Neural crest cell (in vitro differentiated cells): ENCODE data around the gene SPRR5. TPM values are rescaled to one million over a fixed set of nuclear protein-coding genes. Genes with fewer than 3 reads are reported as not detected.

Source experiments
- DNase-seq: peaks from one replicate; pipeline ENCODE4 v3.0.0; 2021; ENCODE audit warnings: low read depth, mixed read lengths, low spot score
- H3K27ac Mint-ChIP-seq: one replicate; pipeline ENCODE4 v1.8.0; 2021; ENCODE audit warnings: mild to moderate bottlenecking, mixed read lengths; ENCODE audit not compliant: unreplicated experiment
- H3K27me3 Mint-ChIP-seq: 2 replicates; pipeline ENCODE4 v1.8.0; 2021; ENCODE audit warnings: low read depth, mild to moderate bottlenecking, mixed read lengths
- H3K36me3 Mint-ChIP-seq: 2 replicates; pipeline ENCODE4 v1.8.0; 2021; ENCODE audit warnings: low read depth, mild to moderate bottlenecking, mixed read lengths
- H3K4me1 Mint-ChIP-seq: 2 replicates; pipeline ENCODE4 v1.8.0; 2021; ENCODE audit warnings: mixed read lengths
- H3K4me3 Mint-ChIP-seq: one replicate; pipeline ENCODE4 v1.8.0; 2021; ENCODE audit warnings: mild to moderate bottlenecking, mixed read lengths
- H3K9me3 Mint-ChIP-seq: 2 replicates; pipeline ENCODE4 v1.8.0; 2021; ENCODE audit warnings: mixed read lengths
- CTCF ChIP-seq: fragments of 200-600 bp; sonication (generic); conservative IDR thresholded peaks from 2 replicates; pipeline ENCODE4 v1.5.0; 2021; ENCODE audit warnings: antibody characterized with exemption, mild to moderate bottlenecking
- total RNA-seq: library from RNA; stranded (reverse); gene quantifications from 2 replicates; pipeline ENCODE4 v1.2.1, GENCODE V29; 2021

The SPRR5 gene
- total RNA-seq, 1 donor from 2014 or later: not detected

GRCh38 chr1:152932170-152932811 is 14.7 kb upstream of the SPRR5 start:
- H3K9me3 Mint-ChIP-seq: peaks cover 9% of the 10 kb centered on the region
- no peaks in the 10 kb centered on the region for H3K4me1 Mint-ChIP-seq
- H3K4me3 Mint-ChIP-seq: no peak overlapping the region
- no peaks in the 10 kb centered on the region for H3K27me3 Mint-ChIP-seq
- DNase-seq: no peak
- no peak for TF ChIP-seq CTCF
- no peak overlapping the region for H3K27ac Mint-ChIP-seq
- no peaks in the 10 kb centered on the region for H3K36me3 Mint-ChIP-seq

GRCh38 chr1:152933196-152933595 is 13.8 kb upstream of the SPRR5 start:
- H3K9me3 Mint-ChIP-seq: peaks cover 9% of the 10 kb centered on the region
- H3K36me3 Mint-ChIP-seq: no peaks in the 10 kb centered on the region
- H3K27ac Mint-ChIP-seq: no peak overlapping the region
- H3K4me3 Mint-ChIP-seq: no peak overlapping the region
- no peaks in the 10 kb centered on the region for H3K4me1 Mint-ChIP-seq
- H3K27me3 Mint-ChIP-seq: no peaks in the 10 kb centered on the region
- no peak for DNase-seq
- no peak for TF ChIP-seq CTCF

DNA sequence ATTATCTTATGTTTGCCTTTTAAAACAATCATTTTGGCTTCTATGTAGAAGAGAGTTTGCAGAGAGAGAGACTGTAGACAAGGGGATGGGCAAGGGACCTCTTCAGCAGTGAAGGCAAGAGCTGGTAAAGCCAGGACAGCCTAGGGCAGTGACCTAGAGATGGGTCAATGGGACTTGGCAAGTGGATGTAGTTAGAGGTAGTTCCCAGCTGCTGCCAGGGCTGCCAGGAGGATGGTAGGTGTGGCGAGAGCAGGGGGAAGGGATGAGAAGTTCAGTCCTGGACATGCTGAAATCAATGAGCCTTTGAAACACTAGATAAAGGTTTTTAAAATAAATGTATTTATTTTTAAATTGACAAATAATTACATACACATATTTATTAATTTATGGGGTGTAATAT is 6.4 kb upstream of the SPRR5 start:
- no peaks in the 10 kb centered on the region for H3K4me1 Mint-ChIP-seq
- H3K4me3 Mint-ChIP-seq: no peak overlapping the region
- H3K36me3 Mint-ChIP-seq: no peaks in the 10 kb centered on the region
- H3K27ac Mint-ChIP-seq: no peak overlapping the region
- no peak for DNase-seq
- no peak for TF ChIP-seq CTCF
- H3K9me3 Mint-ChIP-seq: peaks cover 5% of the 10 kb centered on the region
- no peaks in the 10 kb centered on the region for H3K27me3 Mint-ChIP-seq

DNA sequence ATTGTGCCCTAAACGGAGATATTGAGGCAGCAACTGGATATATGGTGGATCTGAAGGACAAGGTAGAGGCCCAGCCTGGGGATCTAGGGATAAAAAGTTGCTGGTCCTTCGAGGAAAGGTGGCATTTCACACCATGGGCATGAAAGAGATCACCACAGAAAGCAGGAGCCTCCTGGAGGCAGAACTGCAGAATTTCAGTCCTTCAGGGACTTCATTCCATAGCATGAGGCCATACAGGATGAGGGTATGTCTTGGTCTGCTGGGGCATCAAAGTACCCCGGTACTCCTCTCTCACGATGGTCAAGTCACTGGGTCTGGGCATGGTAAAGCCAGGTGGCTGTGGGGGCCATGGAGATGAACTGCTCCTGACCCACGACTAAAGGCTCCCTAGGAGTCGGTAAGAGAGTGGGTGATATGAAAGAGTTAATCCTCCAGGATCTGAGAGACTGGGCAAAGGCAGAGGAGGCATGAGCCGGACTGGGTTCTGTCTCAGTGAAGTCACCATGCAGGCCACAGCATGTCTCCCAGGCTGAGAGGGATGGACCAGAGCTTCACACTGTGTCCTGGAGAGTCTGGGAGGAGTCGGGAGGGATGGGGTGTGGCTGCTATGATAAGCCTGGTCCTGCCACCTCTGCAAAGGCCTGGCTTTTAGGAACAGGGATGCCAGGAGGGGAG is 5.8 kb upstream of the SPRR5 start:
- peaks cover 3% of the 10 kb centered on the region for H3K9me3 Mint-ChIP-seq
- no peaks in the 10 kb centered on the region for H3K36me3 Mint-ChIP-seq
- no peak overlapping the region for H3K4me3 Mint-ChIP-seq
- no peaks in the 10 kb centered on the region for H3K4me1 Mint-ChIP-seq
- no peak for DNase-seq
- H3K27me3 Mint-ChIP-seq: no peaks in the 10 kb centered on the region
- H3K27ac Mint-ChIP-seq: no peak overlapping the region
- TF ChIP-seq CTCF: no peak

DNA sequence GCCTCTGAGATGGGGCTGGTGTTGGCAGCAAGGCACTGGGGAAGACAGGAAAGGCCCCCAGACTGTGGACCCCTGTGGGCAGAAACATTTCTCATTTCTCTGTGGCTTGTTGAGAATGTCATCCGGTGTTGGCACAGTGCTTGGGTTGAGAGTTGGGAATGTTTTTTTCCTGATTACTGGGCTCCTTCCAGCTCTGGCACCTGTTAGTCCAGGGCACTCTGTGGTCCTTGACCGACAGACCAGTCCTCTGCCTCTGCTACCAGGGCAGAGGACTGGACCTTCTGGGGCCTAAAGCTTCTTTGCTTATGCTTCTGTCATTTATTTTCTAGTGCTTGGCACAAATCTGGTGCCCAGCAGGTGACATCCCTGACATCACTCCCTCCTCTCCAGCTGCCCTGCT is 4.8 kb upstream of the SPRR5 start:
- Mint-ChIP-seq H3K36me3 (no peaks in the 10 kb centered on the region), H3K4me3 (no peak overlapping the region), H3K9me3 (peaks cover 3% of the 10 kb centered on the region), H3K4me1 (no peaks in the 10 kb centered on the region), H3K27me3 (no peaks in the 10 kb centered on the region), H3K27ac (no peak overlapping the region)
- TF ChIP-seq CTCF: no peak
- no peak for DNase-seq
